Measurements from ENCODE around the gene RYR3.

RYR3 gene

DNA sequence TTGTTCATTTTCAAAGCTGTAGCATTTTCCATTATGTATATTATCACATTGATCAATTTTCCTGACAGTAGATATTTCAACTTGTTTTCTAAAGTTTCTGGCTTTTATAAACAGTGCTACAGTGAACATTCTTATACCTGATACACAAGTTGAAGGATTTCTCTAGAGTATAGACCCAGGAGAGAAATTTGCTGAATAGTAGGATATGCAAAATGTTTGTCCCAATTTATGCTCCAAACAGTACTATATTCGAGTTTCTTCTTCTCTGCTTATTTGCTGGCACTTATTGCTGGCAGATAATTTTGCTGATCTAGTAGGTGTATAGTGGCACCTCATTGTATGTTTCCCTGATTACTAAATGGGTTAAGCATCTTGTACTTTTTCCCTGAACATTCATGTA, 540.3 kb downstream of the RYR3 start:
- no peak for DNase-seq

- DNase-seq = no peak
Measured at GRCh38 chr15:33852094-33852493, 541.3 kb downstream of the RYR3 start.

DNA sequence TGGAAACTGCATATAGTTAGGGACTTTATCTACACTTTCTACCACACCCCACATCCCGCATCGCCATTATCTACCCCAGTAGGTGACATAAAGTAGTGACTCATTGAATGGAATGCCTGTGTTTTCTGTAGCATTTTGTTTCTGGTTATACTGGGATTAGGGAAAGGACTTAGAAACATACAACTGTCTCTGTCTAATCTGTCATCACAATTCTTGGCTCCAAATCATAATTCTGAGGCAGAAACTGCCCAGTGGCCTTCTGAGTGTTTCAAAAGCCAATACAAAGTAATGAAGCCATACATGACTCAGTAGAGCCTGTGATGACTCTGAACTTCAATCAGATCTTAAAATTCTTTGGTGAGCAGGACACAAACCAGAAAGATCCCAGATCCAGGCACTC, 541.8 kb downstream of the RYR3 start:
- no peak for DNase-seq

DNA sequence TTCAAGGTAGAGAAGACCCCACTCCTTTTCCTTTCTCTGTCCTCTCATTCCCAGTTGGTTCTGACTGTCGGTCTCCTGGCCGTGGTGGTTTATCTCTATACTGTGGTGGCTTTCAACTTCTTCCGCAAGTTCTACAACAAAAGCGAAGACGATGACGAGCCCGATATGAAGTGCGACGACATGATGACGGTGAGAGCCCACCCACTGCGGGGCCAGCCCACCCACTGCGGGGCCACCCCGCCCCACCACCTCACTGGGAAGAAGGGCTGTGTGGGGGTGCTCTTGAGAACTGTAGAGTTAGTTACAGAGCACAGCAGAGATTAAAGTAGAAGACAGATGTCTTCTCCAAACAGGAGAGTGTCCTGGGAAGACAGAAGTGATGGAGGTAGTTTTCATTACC, 547.0 kb downstream of the RYR3 start:
- no peak for DNase-seq

- DNase-seq = no peak
Measured at GRCh38 chr15:33858836-33859235, 548.1 kb downstream of the RYR3 start.

DNA sequence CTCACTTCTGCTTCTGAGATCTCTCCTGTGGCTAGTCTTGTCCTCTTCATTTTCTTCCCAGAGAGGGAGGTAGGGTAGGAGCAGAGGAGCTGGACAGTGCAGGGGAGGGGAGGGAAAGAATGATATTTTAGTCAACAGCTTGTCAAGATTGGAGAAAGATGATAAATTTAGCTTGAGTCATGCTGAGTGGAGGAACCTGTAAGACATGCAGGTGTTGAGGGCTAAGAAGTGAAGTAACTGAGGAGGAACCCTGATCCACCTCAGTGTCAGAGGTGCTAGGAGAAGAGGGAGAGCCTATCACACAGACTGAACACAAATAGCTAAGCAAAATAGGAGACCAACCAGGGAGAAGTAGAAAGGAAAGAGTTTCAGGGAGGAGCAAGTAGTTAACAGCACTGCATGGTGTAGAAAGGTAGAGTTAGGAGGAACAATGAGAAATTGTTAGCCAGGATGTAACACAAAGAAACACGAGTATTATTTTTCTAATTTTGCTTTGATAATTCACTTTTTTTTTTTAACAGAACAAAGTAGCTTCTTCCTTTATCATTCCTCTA, 549.3 kb downstream of the RYR3 start:
- DNase-seq = no peak

GRCh38 chr15:33860754-33861153, 550.0 kb downstream of the RYR3 start:
- no peak for DNase-seq

- DNase-seq = no peak
Measured at GRCh38 chr15:33864360-33865075, 553.8 kb downstream of the RYR3 start.

GRCh38 chr15:33865416-33865815, 554.6 kb downstream of the RYR3 start:
- DNase-seq = no peak

DNA sequence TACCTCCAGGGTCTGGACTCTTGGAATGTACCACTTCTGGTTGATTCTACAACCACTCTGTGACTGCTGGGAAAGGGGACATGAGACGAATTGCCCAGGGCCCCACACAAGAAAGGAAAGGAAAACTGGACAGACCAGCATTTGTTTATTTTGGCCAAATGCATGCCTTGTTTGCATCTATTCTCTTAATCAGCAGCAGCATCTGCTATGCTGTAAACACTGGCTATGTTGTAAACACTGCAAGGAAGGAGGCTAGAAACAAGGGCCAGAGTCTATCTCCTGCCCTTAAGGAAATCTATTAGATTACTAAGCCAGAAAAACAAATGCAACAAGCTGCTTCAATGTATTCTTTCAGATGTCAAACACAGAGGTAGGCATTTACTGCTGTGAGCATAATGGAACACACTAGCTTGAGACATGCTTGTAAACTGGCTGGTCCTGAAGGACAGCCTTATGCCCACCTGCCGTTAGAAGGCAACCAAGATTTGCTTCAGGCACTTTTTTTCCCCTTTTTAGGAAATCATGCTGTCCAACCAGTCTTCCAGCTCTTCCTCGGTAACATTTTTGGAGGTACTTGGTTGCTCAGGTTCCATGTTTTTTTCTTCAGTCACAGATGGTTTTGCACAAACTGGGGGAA, 555.5 kb downstream of the RYR3 start:
- no peak for DNase-seq

DNA sequence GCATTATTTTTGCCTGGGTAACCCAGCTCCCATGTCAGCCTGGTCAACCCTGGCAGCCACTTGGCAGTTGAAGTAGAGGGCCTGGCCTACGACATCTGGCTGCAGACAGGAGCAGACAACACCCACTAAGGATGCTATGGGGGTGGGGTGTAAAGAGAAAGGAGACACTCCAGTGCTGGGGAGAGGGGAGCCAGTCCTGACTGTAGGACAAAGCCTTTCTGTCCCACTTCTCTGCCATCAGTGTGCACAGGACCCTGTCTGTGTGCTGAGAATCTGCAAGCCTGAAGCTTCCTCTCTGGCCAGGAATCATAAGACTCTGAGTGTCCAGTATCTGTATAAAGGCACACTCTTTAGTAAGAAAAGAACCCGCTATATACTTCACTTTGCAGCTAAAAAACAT, 561.2 kb downstream of the RYR3 start:
- DNase-seq = no peak

GRCh38 chr15:33872416-33873106, 561.8 kb downstream of the RYR3 start:
- DNase-seq = no peak

GRCh38 chr15:33874156-33874555, 563.4 kb downstream of the RYR3 start:
- DNase-seq = no peak

GRCh38 chr15:33882921-33883320, 572.2 kb downstream of the RYR3 start:
- DNase-seq = no peak

DNA sequence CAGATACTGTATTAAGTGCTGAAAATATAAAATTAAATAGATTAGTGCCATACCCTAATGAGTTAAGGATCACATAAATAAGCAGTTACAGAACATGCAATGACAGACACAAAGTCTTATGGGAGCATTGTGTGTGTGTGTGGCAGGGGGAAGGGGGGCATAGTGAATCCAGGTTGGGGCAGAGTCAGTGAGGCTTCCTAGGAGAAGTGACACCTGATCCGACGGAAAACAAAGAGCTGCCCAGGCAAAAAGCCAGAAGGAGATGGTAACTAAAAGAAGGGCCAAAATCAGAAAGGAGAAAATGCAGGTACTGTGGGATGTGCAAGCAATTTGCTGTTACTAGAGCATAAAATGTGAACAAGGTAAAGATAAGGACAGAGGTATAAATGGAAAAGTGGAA, 577.4 kb downstream of the RYR3 start:
- no peak for DNase-seq

DNA sequence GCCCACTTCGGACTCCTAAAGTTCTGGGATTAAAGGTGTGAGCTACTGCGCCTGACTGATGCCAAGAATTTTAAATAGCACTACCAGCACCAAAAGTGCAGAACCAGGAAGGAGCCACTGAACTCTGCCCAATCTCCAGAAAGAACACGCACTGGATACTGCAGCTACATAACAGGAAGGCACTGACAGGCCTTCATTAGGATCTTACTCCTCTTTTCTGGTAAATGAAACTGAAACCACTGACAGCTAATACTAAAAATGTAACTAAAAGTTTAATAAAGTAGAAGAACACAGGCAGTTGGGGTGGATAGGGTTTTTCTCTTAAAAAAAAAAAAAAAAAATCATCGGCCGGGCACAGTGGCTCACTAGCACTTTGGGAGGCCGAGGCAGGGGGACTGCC, 583.4 kb downstream of the RYR3 start:
- DNase-seq = no peak

DNA sequence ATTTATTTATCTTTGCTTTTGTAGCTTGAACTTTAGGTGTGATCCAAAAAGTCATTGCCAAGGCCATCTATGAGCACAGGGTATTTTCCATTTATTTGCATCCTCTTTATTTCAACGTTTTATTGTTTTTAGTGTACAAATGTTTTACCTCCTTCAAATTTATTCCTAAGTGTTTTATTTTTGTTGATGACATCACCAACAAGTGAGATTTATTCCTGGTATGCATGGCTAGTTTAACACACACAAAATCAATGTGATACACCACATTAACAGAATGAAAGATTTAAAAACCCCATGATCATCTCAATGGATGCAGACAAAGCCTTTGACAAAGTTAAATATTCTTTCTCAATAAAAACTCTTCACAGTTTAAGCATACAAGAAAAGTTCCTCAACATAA, 591.3 kb downstream of the RYR3 start:
- no peak for DNase-seq

- no peak for DNase-seq
Measured at GRCh38 chr15:33903661-33904060, 592.9 kb downstream of the RYR3 start.

DNA sequence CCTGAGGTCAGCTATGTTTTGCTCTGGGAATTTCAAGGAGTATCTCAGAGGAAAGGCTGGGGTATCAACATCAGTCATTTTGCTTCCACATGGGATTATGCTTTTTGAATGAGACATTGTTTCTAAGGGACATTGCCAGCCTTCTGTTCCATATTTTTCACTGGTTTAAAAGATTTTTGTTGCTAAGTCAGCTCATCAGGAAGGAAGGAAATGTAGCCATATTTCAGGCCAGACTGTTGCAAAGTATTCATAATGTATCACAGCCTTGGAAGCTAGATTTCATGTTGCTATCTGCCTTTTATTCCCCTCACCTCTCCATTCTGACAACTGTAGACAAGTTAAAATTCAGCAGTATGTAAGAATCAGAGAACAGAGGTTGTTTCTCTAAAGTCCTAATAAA, 596.6 kb downstream of the RYR3 start:
- DNase-seq = no peak

- no peak for DNase-seq
Measured at GRCh38 chr15:33908406-33908805, 597.6 kb downstream of the RYR3 start.

GRCh38 chr15:33910741-33911140, 600.0 kb downstream of the RYR3 start:
- DNase-seq = no peak

GRCh38 chr15:33912326-33912725, 601.6 kb downstream of the RYR3 start:
- no peak for DNase-seq

DNA sequence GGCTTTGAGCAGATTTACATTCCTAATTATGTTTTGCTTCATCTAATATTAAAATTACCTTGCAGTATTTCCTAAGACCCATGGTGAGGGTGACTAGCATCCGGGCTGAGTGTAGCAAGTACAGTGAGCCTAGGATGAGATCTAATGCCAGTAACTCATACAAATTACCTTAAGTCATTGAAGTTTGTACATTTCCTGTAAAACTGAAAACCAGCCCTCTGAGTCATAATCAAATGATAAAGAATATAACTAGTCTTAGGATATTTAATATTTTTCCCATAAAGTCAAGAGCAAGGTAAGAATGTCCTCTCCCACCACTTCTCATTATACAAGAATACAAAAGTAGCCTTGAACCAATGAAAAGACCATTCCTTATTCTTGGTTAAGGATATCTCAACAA, 602.7 kb downstream of the RYR3 start:
- DNase-seq = no peak
